Fibroblast of lung (primary cell): ENCODE results near the gene BNIP3.

Experiments used
- EZH2 ChIP-seq: IDR thresholded peaks from 2 replicates; pipeline ENCODE4 v1.5.1; 2012; ENCODE audit warnings: low read length, control low read depth, mild to moderate bottlenecking; ENCODE audit errors: missing control alignments
- TF ChIP-seq, protein P1 (sequence below), 2 donors: IDR thresholded peaks in 1 of 2; conservative IDR thresholded peaks in 1 of 2; 1 replicate in 1 of 2; 2 replicates in 1 of 2; pipeline ENCODE4 v1.5.1; 2011 to 2012; ENCODE audit warnings: low read length in 2 of 2, control low read depth in 1 of 2, inconsistent platforms in 1 of 2, low read depth in 1 of 2, mild to moderate bottlenecking in 1 of 2

DNA sequence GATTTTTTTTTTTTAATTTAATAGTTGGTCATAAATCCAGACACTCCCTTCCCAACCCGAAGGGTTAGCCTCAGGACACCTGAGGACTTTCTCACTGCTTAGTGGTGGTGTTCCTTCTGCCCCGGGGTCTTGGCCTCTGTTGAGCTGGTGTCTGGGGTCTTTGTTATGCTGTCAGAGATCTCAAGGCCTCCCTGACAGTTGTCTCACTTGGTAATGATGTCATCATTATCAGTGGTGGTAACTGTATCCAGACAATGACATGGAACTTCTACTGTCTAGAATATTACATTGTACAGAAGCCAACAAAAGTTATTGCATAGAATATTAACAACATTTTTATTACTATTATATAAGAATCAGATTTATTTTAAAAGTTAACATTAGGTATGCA lies 48.0 kb downstream of the BNIP3 start:
- TF ChIP-seq, protein P1, sequence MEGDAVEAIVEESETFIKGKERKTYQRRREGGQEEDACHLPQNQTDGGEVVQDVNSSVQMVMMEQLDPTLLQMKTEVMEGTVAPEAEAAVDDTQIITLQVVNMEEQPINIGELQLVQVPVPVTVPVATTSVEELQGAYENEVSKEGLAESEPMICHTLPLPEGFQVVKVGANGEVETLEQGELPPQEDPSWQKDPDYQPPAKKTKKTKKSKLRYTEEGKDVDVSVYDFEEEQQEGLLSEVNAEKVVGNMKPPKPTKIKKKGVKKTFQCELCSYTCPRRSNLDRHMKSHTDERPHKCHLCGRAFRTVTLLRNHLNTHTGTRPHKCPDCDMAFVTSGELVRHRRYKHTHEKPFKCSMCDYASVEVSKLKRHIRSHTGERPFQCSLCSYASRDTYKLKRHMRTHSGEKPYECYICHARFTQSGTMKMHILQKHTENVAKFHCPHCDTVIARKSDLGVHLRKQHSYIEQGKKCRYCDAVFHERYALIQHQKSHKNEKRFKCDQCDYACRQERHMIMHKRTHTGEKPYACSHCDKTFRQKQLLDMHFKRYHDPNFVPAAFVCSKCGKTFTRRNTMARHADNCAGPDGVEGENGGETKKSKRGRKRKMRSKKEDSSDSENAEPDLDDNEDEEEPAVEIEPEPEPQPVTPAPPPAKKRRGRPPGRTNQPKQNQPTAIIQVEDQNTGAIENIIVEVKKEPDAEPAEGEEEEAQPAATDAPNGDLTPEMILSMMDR (conservative IDR thresholded peaks at IDR 0.05 in 1 of 2, IDR thresholded peaks at IDR 0.05 in 1 of 2; ENCODE audit: low read depth in 1 of 2, low read length in 2 of 2), result no peak
- TF ChIP-seq EZH2, result no peak
